Measurements from ENCODE around the gene SLK.

Gene SLK

DNA sequence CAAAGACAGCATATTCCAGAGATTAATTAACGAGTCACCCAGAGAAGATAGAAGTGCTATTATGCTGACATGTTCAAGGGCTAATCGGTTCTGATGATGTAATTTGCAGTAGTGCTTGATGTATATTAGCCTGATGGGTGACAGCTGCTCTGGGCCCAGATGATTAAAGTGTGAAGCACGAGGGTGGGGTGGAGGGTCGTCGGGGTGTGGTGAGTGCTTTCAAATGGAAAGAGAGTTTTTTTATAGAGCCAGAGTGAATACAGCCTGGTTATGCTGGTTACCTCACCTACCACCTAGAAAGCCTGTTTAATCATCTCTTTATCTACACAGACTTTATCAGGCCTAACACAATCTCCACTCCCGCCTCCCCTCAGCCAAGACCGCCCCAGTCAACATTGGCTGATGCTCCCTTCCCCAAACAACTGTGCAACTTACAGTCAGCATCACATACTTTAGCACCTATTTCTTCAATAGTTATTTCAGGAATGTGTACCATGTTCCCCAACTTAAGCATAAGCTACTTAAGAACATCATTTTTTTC is 37.5 kb upstream of the SLK start:
- H3K9me3 ChIP-seq (ENCODE audit: severe bottlenecking) = no peaks in the 10 kb centered on the region
- H3K36me3 ChIP-seq = no peaks in the 10 kb centered on the region
- peak; percentile 92 for DNase-seq
- TF ChIP-seq, protein P1, sequence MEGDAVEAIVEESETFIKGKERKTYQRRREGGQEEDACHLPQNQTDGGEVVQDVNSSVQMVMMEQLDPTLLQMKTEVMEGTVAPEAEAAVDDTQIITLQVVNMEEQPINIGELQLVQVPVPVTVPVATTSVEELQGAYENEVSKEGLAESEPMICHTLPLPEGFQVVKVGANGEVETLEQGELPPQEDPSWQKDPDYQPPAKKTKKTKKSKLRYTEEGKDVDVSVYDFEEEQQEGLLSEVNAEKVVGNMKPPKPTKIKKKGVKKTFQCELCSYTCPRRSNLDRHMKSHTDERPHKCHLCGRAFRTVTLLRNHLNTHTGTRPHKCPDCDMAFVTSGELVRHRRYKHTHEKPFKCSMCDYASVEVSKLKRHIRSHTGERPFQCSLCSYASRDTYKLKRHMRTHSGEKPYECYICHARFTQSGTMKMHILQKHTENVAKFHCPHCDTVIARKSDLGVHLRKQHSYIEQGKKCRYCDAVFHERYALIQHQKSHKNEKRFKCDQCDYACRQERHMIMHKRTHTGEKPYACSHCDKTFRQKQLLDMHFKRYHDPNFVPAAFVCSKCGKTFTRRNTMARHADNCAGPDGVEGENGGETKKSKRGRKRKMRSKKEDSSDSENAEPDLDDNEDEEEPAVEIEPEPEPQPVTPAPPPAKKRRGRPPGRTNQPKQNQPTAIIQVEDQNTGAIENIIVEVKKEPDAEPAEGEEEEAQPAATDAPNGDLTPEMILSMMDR (IDR thresholded peaks at IDR 0.05; ENCODE audit: low read depth, low read length) = no peak
- H3K27me3 ChIP-seq (ENCODE audit: insufficient read depth, low read depth, severe bottlenecking) = no peaks in the 10 kb centered on the region
- peak overlapping the region; percentile 70 for H3K27ac ChIP-seq
- H3K4me3 ChIP-seq (ENCODE audit: low read depth, low read length) = peak overlapping the region; percentile 9

DNA sequence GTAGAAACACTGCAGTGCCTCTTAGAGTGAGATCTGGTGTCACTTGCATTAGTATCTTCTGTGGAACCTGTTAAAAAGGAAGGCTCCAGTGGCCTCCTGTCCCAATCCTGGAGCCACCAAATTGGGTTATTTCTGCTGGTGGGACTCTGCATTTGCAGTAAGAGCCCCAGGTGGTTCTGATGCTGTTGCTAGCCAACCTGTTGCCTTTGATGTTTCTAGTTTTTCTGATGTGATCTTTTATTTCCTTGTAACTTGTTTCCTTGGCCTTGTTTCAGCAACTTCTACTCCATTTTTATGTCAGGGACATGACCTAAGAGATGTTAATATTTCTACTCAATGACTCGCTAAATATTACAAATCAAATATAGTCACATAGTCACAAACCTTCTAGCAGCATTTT is 36.5 kb upstream of the SLK start:
- no peak for DNase-seq
- Histone ChIP-seq H3K27ac (peak overlapping the region; percentile 70), H3K4me3 (ENCODE audit: low read depth, low read length) (no peak overlapping the region), H3K36me3 (no peaks in the 10 kb centered on the region), H3K27me3 (ENCODE audit: insufficient read depth, low read depth, severe bottlenecking) (no peaks in the 10 kb centered on the region), H3K9me3 (ENCODE audit: severe bottlenecking) (no peaks in the 10 kb centered on the region)
- TF ChIP-seq, protein P1 (IDR thresholded peaks at IDR 0.05; ENCODE audit: low read depth, low read length) = no peak

DNA sequence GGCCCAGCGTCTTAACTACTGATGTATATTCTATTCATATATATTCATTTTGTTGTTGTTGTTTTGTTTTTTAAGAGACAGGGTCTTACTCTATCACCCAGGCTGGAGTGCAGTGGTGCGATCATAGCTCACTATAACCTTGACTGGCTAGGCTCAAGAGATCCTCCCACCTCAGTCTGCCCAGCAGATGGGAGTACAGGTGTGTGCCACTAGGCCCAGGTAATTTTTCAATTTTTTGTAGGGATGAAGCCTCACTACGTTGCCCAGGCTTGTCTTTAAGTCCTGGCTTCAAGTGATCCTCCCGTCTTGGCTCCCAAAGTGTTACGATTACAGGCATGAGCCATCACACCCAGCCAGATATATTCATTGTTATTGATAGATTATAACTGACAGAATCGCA is 36.1 kb upstream of the SLK start:
- no peaks in the 10 kb centered on the region for H3K9me3 ChIP-seq (ENCODE audit: severe bottlenecking)
- no peak for DNase-seq
- TF ChIP-seq, protein P1 (IDR thresholded peaks at IDR 0.05; ENCODE audit: low read depth, low read length) = no peak

DNA sequence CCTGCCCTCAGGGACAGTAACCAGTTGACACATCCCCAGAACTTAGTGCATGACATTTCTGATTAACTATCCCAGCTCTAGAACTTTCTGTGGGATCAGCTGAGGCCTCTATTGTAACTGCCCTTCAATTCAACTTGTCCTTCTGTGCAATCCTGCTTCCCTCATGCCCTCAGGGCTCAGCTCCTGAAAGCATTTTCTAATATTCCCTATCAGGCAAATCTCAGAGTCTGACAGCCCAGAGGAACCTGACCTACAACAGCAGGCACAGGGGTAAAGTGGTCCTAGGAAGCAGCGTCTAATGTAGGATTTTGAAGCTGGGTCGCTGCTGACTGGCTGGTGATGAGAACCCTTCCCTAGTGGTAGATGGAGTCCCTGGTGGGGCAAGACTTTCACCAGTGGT is 35.3 kb upstream of the SLK start:
- TF ChIP-seq, protein P1 (IDR thresholded peaks at IDR 0.05; ENCODE audit: low read depth, low read length) = no peak
- no peak for DNase-seq
- no peaks in the 10 kb centered on the region for H3K27me3 ChIP-seq (ENCODE audit: insufficient read depth, low read depth, severe bottlenecking)
- peak overlapping the region; percentile 70; the same call in 1 of the 2 replicates for H3K27ac ChIP-seq
- no peaks in the 10 kb centered on the region for H3K36me3 ChIP-seq
- no peak overlapping the region for H3K4me3 ChIP-seq (ENCODE audit: low read depth, low read length)
- H3K9me3 ChIP-seq (ENCODE audit: severe bottlenecking) = no peaks in the 10 kb centered on the region

More for the DNA sequence above, 36.1 kb upstream of the SLK start:
- Histone ChIP-seq H3K27ac (peak overlapping the region; percentile 70), H3K36me3 (no peaks in the 10 kb centered on the region), H3K4me3 (ENCODE audit: low read depth, low read length) (no peak overlapping the region), H3K27me3 (ENCODE audit: insufficient read depth, low read depth, severe bottlenecking) (no peaks in the 10 kb centered on the region)

DNA sequence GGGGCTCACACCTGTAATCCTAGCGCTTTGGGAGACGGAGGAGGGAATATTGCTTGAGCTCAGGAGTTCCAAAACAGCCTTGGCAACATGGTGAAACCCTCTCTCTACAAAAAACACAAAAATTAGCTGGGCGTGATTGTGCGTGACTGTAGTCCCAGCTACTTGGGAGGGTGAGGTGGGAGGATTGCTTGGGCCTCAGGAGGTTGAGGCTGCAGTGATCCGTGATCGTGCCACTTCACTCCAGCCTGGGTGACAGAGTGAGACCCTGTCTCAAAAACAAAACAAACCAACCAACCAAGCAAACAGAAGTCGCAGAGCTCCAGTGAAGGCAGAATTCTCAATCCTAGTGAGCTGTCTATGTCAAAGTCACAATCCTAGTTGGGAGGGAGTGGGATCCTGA is 34.7 kb upstream of the SLK start:
- no peak for DNase-seq
- Histone ChIP-seq H3K27me3 (ENCODE audit: insufficient read depth, low read depth, severe bottlenecking) (no peaks in the 10 kb centered on the region), H3K36me3 (no peaks in the 10 kb centered on the region), H3K9me3 (ENCODE audit: severe bottlenecking) (no peaks in the 10 kb centered on the region), H3K4me3 (ENCODE audit: low read depth, low read length) (no peak overlapping the region), H3K27ac (no peak overlapping the region)
- TF ChIP-seq, protein P1 (IDR thresholded peaks at IDR 0.05; ENCODE audit: low read depth, low read length) = no peak

GRCh38 chr10:103932971-103933370 is 34.0 kb upstream of the SLK start:
- TF ChIP-seq, protein P1 (IDR thresholded peaks at IDR 0.05; ENCODE audit: low read depth, low read length) = no peak
- no peaks in the 10 kb centered on the region for H3K9me3 ChIP-seq (ENCODE audit: severe bottlenecking)

More at GRCh38 chr10:103932971-103933370, 34.0 kb upstream of the SLK start:
- Histone ChIP-seq H3K27me3 (ENCODE audit: insufficient read depth, low read depth, severe bottlenecking) (no peaks in the 10 kb centered on the region), H3K4me3 (ENCODE audit: low read depth, low read length) (no peak overlapping the region), H3K27ac (no peak overlapping the region; the same call in 1 of the 2 replicates), H3K36me3 (no peaks in the 10 kb centered on the region)
- DNase-seq = peak; percentile 23

All from WERI-Rb-1 (cell line).